SK-N-SH treated with all-trans-retinoic acid at 6 μM for 48 hours (cell line): Measurements from ENCODE around the gene PCDH17.

Experiments used
- ATAC-seq: fragments of 200-7000 bp; cut with Tn5 transposase; 3 replicates; pipeline ENCODE4 v1.9.1; 2020; ENCODE audit warnings: mild to moderate bottlenecking, moderate library complexity
- ARNTL ChIP-seq: fragments of 450-650 bp; formaldehyde crosslinking; IDR thresholded peaks from 2 replicates; pipeline ENCODE4 v1.5.0; 2020; ENCODE audit warnings: low read depth, mild to moderate bottlenecking, moderate library complexity, borderline replicate concordance
- BACH2 ChIP-seq: fragments of 250-450 bp; sonication (Bioruptor Pico); IDR thresholded peaks from 2 replicates; pipeline ENCODE4 v1.9.0; 2021; ENCODE audit warnings: mild to moderate bottlenecking, borderline replicate concordance
- CSDC2 ChIP-seq: fragments of 250-450 bp; sonication (Bioruptor Pico); IDR thresholded peaks from 2 replicates; pipeline ENCODE4 v1.5.0; 2020; ENCODE audit warnings: mild to moderate bottlenecking, moderate library complexity
- ESRRG ChIP-seq: fragments of 250-450 bp; sonication (Bioruptor Pico); IDR thresholded peaks from 2 replicates; pipeline ENCODE4 v1.6.1; 2021; ENCODE audit warnings: mild to moderate bottlenecking
- ISL1 ChIP-seq: fragments of 250-450 bp; sonication (Bioruptor Pico); IDR thresholded peaks from 2 replicates; pipeline ENCODE4 v2.1.2; 2022; ENCODE audit warnings: mild to moderate bottlenecking, moderate library complexity
- OSR1 ChIP-seq: fragments of 250-450 bp; sonication (Bioruptor Pico); IDR thresholded peaks from 2 replicates; pipeline ENCODE4 v1.8.0; 2022; ENCODE audit warnings: moderate library complexity, mild to moderate bottlenecking, inconsistent platforms
- RARB ChIP-seq: fragments of 250-450 bp; sonication (Bioruptor Pico); IDR thresholded peaks from 2 replicates; pipeline ENCODE4 v1.8.0; 2021; ENCODE audit warnings: mild to moderate bottlenecking, moderate library complexity
- SNAI2 ChIP-seq: fragments of 250-450 bp; sonication (Bioruptor Pico); IDR thresholded peaks from 2 replicates; pipeline ENCODE4 v1.5.0; 2020; ENCODE audit warnings: mild to moderate bottlenecking, moderate library complexity
- TCF4 ChIP-seq: fragments of 250-450 bp; sonication (Bioruptor Pico); IDR thresholded peaks from 2 replicates; pipeline ENCODE4 v1.8.0; 2021; ENCODE audit warnings: mild to moderate bottlenecking, moderate library complexity, borderline replicate concordance
- TOX ChIP-seq: fragments of 250-450 bp; sonication (Bioruptor Pico); IDR thresholded peaks from 2 replicates; pipeline ENCODE4 v1.8.0; 2021; ENCODE audit warnings: mild to moderate bottlenecking, moderate library complexity, borderline replicate concordance
- ZC3H10 ChIP-seq: fragments of 250-450 bp; sonication (Bioruptor Pico); IDR thresholded peaks from 2 replicates; pipeline ENCODE4 v1.5.1; 2021; ENCODE audit warnings: mild to moderate bottlenecking, moderate library complexity
- ZFP3 ChIP-seq: fragments of 250-450 bp; sonication (Bioruptor Pico); IDR thresholded peaks from 2 replicates; pipeline ENCODE4 v1.5.0; 2020; ENCODE audit warnings: mild to moderate bottlenecking, moderate library complexity
- ZFP30 ChIP-seq: fragments of 450-650 bp; formaldehyde crosslinking; IDR thresholded peaks from 2 replicates; pipeline ENCODE4 v1.5.0; 2022; ENCODE audit warnings: mild to moderate bottlenecking, moderate library complexity
- ZNF565 ChIP-seq: fragments of 450-650 bp; formaldehyde crosslinking; conservative IDR thresholded peaks from 2 replicates; pipeline ENCODE4 v1.5.0; 2020; ENCODE audit warnings: low read depth, mild to moderate bottlenecking, moderate library complexity
- ZNF70 ChIP-seq: fragments of 450-650 bp; formaldehyde crosslinking; IDR thresholded peaks from 2 replicates; pipeline ENCODE4 v1.5.0; 2020; ENCODE audit warnings: mild to moderate bottlenecking, moderate library complexity
- ZNF8 ChIP-seq: fragments of 450-650 bp; formaldehyde crosslinking; IDR thresholded peaks from 2 replicates; pipeline ENCODE4 v1.5.0; 2020; ENCODE audit warnings: mild to moderate bottlenecking, moderate library complexity
- TF ChIP-seq, protein P1 (sequence below): fragments of 250-450 bp; sonication (Bioruptor Pico); IDR thresholded peaks from 2 replicates; pipeline ENCODE4 v1.8.0; 2021; ENCODE audit warnings: low read depth, mild to moderate bottlenecking, moderate library complexity, borderline replicate concordance
- TF ChIP-seq, protein P2 (sequence below): fragments of 250-450 bp; sonication (Bioruptor Pico); IDR thresholded peaks from 2 replicates; pipeline ENCODE4 v1.5.1; 2020; ENCODE audit warnings: low read depth, mild to moderate bottlenecking, moderate library complexity
- TF ChIP-seq, protein P3 (sequence below): fragments of 250-450 bp; sonication (Bioruptor Pico); IDR thresholded peaks from 2 replicates; pipeline ENCODE4 v1.5.0; 2020; ENCODE audit warnings: mild to moderate bottlenecking, moderate library complexity
- TF ChIP-seq, protein P4 (sequence below): fragments of 250-450 bp; sonication (Bioruptor Pico); IDR thresholded peaks from 2 replicates; pipeline ENCODE4 v1.8.0; 2020; ENCODE audit warnings: mild to moderate bottlenecking, moderate library complexity, borderline replicate concordance

PCDH17 gene

DNA sequence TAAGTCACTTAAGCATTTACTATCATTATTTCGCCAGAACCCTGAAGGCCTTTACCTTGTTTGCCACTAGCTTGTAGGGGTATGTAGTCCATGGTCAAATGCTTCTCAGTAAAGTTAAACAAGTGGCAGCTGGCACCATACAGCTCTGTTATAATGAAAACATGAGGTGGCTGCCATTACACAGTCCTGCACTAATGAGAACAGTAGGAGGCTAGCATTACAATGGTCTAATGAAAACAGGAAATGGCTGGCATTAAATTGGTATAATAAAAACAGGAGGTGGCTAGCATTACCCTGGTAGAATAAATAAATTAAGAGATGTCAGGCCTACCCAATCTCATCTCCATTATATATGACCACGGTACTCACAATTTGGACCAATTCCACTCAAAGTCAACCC lies 107.5 kb downstream of the PCDH17 start:
- no peak for ATAC-seq
- TF ChIP-seq TCF4 (CRISPR knock-in tag) (no peak), ZNF8 (CRISPR knock-in tag) (no peak), ZNF70 (no peak)
- TF ChIP-seq, protein P1, sequence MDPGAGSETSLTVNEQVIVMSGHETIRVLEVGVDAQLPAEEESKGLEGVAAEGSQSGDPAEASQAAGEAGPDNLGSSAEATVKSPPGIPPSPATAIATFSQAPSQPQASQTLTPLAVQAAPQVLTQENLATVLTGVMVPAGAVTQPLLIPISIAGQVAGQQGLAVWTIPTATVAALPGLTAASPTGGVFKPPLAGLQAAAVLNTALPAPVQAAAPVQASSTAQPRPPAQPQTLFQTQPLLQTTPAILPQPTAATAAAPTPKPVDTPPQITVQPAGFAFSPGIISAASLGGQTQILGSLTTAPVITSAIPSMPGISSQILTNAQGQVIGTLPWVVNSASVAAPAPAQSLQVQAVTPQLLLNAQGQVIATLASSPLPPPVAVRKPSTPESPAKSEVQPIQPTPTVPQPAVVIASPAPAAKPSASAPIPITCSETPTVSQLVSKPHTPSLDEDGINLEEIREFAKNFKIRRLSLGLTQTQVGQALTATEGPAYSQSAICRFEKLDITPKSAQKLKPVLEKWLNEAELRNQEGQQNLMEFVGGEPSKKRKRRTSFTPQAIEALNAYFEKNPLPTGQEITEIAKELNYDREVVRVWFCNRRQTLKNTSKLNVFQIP (CRISPR knock-in tag), result no peak

DNA sequence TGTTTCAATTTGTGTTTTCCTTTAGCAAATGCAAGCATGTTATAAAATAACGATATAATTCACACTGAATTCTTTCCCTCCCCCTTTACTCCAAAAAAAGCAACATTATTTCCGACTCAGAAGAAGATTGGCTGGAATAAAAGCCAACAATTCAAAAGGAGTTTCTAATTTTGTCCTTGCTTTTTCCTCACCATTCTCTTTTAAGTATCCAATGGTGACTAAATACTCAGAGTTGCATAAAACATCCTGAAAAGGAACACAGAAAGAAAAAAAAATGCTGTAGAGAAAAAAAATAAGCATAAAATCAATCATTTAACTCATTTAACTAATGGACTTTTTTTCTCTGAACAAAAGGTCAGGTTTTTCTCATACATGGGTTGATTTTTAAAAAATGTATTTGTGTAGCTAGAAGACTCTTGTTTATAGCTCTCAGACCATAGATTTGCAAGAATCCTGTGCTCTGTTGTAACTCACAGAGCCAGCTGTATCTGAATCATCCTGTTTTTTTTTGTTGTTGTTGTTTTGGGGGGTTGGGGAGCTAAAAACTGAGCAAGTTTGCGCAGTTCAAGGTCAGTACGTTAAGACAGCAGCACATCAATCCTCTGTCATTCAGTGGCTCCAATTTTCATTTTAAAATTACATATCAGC lies 108.1 kb downstream of the PCDH17 start:
- no peak for TF ChIP-seq ZNF565 (CRISPR knock-in tag)
- TF ChIP-seq RARB (CRISPR knock-in tag), result no peak
- no peak for TF ChIP-seq ISL1
- no peak for TF ChIP-seq ZC3H10 (CRISPR knock-in tag)
- no peak for TF ChIP-seq ARNTL
- TF ChIP-seq, protein P2, sequence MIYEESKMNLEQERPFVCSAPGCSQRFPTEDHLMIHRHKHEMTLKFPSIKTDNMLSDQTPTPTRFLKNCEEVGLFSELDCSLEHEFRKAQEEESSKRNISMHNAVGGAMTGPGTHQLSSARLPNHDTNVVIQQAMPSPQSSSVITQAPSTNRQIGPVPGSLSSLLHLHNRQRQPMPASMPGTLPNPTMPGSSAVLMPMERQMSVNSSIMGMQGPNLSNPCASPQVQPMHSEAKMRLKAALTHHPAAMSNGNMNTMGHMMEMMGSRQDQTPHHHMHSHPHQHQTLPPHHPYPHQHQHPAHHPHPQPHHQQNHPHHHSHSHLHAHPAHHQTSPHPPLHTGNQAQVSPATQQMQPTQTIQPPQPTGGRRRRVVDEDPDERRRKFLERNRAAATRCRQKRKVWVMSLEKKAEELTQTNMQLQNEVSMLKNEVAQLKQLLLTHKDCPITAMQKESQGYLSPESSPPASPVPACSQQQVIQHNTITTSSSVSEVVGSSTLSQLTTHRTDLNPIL (CRISPR knock-in tag), result no peak
- TF ChIP-seq BACH2 (CRISPR knock-in tag), result no peak
- TF ChIP-seq TOX (CRISPR knock-in tag), result no peak
- no peak for TF ChIP-seq ZFP30
- TF ChIP-seq CSDC2 (CRISPR knock-in tag), result no peak
- TF ChIP-seq TCF4 (CRISPR knock-in tag), result no peak
- no peak for TF ChIP-seq ESRRG (CRISPR knock-in tag)
- TF ChIP-seq OSR1 (CRISPR knock-in tag), result no peak
- no peak for TF ChIP-seq ZFP3 (CRISPR knock-in tag)
- TF ChIP-seq, protein P3, sequence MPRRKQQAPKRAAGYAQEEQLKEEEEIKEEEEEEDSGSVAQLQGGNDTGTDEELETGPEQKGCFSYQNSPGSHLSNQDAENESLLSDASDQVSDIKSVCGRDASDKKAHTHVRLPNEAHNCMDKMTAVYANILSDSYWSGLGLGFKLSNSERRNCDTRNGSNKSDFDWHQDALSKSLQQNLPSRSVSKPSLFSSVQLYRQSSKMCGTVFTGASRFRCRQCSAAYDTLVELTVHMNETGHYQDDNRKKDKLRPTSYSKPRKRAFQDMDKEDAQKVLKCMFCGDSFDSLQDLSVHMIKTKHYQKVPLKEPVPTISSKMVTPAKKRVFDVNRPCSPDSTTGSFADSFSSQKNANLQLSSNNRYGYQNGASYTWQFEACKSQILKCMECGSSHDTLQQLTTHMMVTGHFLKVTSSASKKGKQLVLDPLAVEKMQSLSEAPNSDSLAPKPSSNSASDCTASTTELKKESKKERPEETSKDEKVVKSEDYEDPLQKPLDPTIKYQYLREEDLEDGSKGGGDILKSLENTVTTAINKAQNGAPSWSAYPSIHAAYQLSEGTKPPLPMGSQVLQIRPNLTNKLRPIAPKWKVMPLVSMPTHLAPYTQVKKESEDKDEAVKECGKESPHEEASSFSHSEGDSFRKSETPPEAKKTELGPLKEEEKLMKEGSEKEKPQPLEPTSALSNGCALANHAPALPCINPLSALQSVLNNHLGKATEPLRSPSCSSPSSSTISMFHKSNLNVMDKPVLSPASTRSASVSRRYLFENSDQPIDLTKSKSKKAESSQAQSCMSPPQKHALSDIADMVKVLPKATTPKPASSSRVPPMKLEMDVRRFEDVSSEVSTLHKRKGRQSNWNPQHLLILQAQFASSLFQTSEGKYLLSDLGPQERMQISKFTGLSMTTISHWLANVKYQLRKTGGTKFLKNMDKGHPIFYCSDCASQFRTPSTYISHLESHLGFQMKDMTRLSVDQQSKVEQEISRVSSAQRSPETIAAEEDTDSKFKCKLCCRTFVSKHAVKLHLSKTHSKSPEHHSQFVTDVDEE (CRISPR knock-in tag), result no peak
- no peak for TF ChIP-seq ZNF70
- TF ChIP-seq, protein P1 (CRISPR knock-in tag), result no peak
- ATAC-seq, result no peak

DNA sequence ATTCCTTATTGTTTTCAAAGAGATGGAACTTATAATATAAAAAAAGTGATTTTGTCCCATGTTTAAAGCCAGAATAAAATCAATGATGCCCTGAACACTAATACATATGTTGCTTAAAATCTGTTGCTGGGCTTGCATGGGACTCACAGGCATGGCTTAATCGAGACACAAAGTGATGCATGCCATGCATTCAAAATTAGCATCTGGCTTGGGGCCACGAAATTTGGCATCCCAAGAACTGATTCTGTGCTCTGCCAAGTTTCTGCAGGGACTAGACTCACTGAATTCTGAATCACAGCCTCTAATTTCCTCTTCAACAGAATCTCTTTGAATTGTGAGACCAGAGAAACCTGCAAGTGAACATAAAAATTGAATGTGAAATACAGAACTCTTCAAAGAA lies 109.2 kb downstream of the PCDH17 start:
- TF ChIP-seq ISL1, result no peak
- TF ChIP-seq, protein P4, sequence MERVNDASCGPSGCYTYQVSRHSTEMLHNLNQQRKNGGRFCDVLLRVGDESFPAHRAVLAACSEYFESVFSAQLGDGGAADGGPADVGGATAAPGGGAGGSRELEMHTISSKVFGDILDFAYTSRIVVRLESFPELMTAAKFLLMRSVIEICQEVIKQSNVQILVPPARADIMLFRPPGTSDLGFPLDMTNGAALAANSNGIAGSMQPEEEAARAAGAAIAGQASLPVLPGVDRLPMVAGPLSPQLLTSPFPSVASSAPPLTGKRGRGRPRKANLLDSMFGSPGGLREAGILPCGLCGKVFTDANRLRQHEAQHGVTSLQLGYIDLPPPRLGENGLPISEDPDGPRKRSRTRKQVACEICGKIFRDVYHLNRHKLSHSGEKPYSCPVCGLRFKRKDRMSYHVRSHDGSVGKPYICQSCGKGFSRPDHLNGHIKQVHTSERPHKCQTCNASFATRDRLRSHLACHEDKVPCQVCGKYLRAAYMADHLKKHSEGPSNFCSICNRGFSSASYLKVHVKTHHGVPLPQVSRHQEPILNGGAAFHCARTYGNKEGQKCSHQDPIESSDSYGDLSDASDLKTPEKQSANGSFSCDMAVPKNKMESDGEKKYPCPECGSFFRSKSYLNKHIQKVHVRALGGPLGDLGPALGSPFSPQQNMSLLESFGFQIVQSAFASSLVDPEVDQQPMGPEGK, result no peak
- TF ChIP-seq RARB (CRISPR knock-in tag), result no peak
- TF ChIP-seq SNAI2, result no peak
- no peak for ATAC-seq

DNA sequence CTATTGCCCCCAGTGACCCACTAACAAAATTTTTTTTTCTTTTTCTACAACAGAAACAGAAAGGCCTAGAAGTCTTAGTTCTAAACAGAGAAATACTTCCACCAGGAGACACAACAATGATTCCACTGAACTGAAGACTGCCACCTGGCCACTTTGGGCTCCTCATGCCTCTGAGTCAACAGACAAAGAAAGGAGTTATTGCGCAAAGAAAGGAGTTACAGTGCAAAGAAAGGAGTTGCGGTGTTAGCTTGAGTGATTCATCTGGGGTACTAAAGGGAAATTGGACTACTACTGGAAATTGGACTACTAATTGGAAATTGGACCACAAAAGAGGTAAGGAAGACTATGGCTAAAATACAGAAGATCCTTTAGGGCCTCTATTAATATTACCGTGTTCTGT lies 116.6 kb downstream of the PCDH17 start:
- ATAC-seq, result no peak
- TF ChIP-seq ZFP3 (CRISPR knock-in tag), result no peak
- no peak for TF ChIP-seq SNAI2
- no peak for TF ChIP-seq ZNF8 (CRISPR knock-in tag)
- TF ChIP-seq ESRRG (CRISPR knock-in tag), result no peak
- no peak for TF ChIP-seq ZC3H10 (CRISPR knock-in tag)
- TF ChIP-seq, protein P2 (CRISPR knock-in tag), result no peak
